Neutrophil (primary cell): ENCODE results near the gene RSRP1.
"Not testable (repeated sequence)": the region's sequence is repeated elsewhere in the genome, so short reads cannot be mapped to it uniquely, and the experiment has no call there.

Experiments
- H3K27ac ChIP-seq: fragments of 200-600 bp; sonication (generic); 2 replicates; pipeline ENCODE4 v1.5.1; 2016; ENCODE audit warnings: mild to moderate bottlenecking, moderate library complexity
- H3K27me3 ChIP-seq: fragments of 200-600 bp; sonication (generic); 2 replicates; pipeline ENCODE4 v1.6.0; 2016; ENCODE audit warnings: mild to moderate bottlenecking
- H3K36me3 ChIP-seq: fragments of 200-600 bp; sonication (generic); 2 replicates; pipeline ENCODE4 v1.5.1; 2017
- H3K4me1 ChIP-seq, 2 experiments: fragments of 200-600 bp in 1 of 2; sonication (generic) in 1 of 2; 1 replicate in 1 of 2; 2 replicates in 1 of 2; pipeline versions ENCODE4 v1.5.1 to v1.6.1; 2013 to 2016; ENCODE audit warnings: low read depth in 1 of 2, low read length in 1 of 2, mild to moderate bottlenecking in 1 of 2, moderate library complexity in 1 of 2; ENCODE audit not compliant: control insufficient read depth in 1 of 2, insufficient read depth in 1 of 2
- H3K4me3 ChIP-seq, 2 experiments: fragments of 200-600 bp in 1 of 2; sonication (generic) in 1 of 2; 1 replicate in 1 of 2; 2 replicates in 1 of 2; pipeline ENCODE4 v1.5.1; 2013 to 2016; ENCODE audit warnings: low read depth in 1 of 2, low read length in 1 of 2, mild to moderate bottlenecking in 1 of 2, moderate library complexity in 1 of 2
- H3K9me3 ChIP-seq: fragments of 200-600 bp; sonication (generic); 2 replicates; pipeline ENCODE4 v1.5.1; 2016
- TF ChIP-seq, protein P1 (sequence below): fragments of 200-600 bp; sonication (generic); IDR thresholded peaks from 2 replicates; pipeline ENCODE4 v1.5.1; 2016; ENCODE audit warnings: antibody characterized with exemption

Gene RSRP1

DNA sequence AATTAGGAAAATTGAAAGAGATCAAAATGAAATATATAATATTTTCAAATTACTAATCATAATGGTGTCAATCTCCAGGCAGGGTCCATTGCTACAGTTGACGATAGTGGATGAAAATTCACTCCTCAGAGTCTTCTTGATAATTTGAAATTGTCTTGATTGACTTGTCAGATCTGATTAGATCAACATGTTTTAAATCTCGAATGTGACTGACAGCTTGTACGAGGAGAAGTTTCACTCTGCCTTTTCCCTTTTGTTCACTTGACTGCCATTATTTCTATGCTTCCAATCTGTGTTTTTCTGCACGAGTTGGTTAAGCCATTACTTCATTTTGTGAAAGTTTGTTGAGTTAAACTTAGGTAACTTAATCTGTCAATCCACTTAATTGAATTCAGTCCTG lies 28.4 kb upstream of the RSRP1 start:
- H3K27ac ChIP-seq, H3K4me3 ChIP-seq, H3K36me3 ChIP-seq, H3K27me3 ChIP-seq, H3K4me1 ChIP-seq, H3K9me3 ChIP-seq: not testable (repeated sequence)

DNA sequence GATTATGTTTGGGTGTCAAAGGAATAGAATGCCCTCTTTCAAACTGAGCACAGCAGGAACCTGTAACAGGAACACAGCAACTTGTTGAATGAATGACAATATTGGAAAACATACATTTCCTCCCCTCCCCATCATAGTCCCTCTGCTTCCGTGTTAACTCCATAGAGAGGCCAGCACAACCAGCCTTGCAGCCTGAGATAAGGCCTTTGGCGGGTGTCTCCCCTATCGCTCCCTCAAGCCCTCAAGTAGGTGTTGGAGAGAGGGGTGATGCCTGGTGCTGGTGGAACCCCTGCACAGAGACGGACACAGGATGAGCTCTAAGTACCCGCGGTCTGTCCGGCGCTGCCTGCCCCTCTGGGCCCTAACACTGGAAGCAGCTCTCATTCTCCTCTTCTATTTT lies 25.0 kb upstream of the RSRP1 start, which contains the start of gene RHD:
TSS of gene RHD (plus strand) at position 272 of the 400 bp plus-strand sequence. CDS start at position 311, 39 bp downstream.
- not testable (repeated sequence) for H3K4me3 ChIP-seq, H3K27ac ChIP-seq, H3K4me1 ChIP-seq, H3K9me3 ChIP-seq, H3K27me3 ChIP-seq, H3K36me3 ChIP-seq

DNA sequence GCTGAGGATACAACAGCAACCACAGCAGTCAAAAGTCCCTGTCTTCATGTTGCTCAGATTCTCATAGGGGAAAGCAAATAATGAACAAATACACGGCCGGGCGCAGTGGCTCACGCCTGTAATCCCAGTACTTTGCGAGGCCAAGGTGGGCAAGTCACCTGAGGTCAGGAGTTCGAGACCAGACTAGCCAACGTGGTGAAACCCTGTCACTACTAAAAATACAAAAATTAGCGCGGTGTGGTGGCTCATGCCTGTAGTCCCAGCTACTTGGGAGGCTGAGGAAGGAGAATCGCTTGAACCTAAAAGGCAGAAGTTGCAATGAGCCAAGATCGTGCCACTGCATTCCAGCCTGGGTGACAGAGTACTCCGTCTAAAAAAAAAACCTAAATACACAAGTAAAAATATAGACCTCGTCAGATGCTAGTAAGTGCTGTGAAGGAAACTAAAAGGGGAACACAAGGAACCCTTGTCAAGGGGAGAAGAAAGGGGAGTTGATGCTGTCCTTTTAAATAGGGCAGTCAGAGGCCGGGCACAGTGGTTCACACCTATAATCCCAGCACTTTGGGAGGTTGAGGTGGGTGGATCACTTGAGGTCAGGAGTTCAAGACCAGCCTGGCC lies 21.0 kb upstream of the RSRP1 start:
- Histone ChIP-seq H3K4me1 (peaks cover 0 to 11% of the 10 kb centered on the region in 2 experiments), H3K27ac (peak overlapping the region; percentile 77), H3K4me3 (peak overlapping the region; percentile 56 to 68)
- not testable (repeated sequence) for H3K9me3 ChIP-seq, H3K36me3 ChIP-seq, H3K27me3 ChIP-seq

DNA sequence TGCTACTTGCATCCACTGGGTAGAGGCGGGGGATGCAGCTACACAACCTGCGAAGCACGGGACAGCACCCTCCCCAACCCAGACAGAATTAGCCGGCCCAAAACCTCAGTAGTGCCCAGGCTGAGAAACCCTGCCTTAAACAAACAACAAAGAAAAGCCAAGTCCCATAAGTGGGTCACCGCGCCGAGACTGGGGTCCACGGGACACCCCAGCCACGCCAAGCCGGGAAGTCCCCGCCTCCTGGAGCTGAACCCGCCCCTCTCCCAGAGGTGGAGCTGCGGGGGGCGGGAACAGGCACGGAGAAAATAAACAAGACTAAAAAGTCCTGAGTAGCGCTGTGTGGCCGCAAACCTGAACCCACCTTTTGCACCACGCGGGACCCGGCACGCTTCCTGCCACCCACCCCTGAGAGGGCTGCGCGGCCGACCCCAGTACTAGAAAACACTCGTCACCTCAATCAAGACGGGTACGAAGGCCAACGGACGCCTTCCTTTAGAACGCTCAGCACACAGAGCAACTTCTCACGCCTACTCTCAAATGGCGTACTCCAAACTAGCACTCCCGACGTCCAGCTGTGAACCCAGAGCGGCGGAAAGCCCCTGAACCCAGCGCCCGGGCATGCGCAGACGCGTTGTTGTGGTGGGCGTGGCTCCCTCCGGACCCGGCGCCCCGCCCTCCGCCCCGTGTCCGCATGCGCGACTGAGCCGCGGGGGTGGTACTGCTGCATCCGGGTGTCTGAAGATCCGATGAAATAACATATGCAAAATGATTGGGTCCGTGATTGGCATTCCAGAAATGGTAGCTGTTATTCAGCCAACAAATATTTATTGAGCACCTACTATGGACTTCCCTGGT lies 20.3 kb upstream of the RSRP1 start:
- Histone ChIP-seq H3K4me3 (peak overlapping the region; percentile 56 to 68), H3K27ac (peak overlapping the region; percentile 77)

DNA sequence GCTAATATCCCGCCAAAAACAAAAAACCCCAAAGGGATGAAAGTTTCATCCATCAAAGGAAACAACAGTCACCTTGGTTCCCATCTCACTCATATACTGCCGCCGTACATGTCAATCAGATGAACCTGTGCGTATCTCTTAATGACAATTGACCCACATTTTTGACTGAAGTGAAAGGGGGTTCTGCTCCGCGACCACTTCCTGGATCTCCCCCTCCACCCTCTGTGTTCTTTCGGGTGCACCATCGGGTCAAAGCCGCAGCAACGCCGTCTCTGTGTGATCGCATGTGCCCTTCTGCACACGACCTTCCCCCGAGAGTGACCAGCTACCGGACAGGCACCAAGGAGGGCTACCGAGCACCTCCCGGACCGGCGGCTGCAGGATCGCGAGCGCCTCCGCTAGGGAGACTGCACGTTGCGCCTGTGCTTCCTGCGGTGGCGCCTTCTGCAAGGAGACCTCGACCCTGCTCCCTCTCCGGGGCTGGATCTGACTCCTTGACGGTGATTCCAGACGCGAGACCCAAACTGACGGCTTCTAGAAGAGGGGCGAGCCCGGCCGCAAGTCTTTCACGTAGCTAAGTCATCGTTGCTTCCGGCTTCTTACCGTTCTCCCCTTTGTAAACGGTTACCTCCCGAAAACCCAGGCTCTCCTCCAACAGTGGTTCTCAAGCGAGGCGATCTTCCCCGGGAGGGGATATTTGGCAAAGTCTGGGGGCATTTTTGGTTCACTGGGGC lies 19.5 kb upstream of the RSRP1 start:
- Histone ChIP-seq H3K4me1 (peaks cover 0 to 11% of the 10 kb centered on the region in 2 experiments), H3K4me3 (peak overlapping the region; percentile 56 to 68)
- H3K36me3 ChIP-seq, H3K9me3 ChIP-seq, H3K27me3 ChIP-seq, H3K27ac ChIP-seq: not testable (repeated sequence)

More for the DNA sequence above, 20.3 kb upstream of the RSRP1 start:
- H3K4me1 ChIP-seq: peaks cover 0 to 11% of the 10 kb centered on the region in 2 experiments
- not testable (repeated sequence) for H3K27me3 ChIP-seq, H3K36me3 ChIP-seq, H3K9me3 ChIP-seq

DNA sequence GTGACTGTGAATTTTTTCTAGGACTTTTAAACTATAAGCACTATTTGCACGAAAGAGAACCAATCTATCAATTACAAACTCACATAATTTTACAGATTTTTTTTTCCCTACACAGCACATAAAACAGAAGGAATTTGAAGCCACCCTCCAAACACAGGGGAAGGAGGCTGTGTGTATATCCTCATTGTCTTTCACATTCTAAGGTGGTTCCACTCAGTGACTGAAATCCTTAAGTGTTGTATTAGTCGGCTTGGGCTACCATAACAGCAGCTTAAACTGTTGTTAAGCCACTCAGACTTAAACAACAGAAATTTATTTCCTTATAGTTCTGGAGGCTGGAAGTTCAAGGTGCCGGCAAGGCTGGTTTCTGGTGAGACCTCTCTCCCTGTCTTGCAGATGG lies 13.1 kb upstream of the RSRP1 start:
- H3K9me3 ChIP-seq, H3K27me3 ChIP-seq, H3K4me3 ChIP-seq: not testable (repeated sequence)
- Histone ChIP-seq H3K4me1 (peaks cover 0 to 12% of the 10 kb centered on the region in 2 experiments), H3K36me3 (peaks cover 12% of the 10 kb centered on the region), H3K27ac (peak overlapping the region; percentile 50)

DNA sequence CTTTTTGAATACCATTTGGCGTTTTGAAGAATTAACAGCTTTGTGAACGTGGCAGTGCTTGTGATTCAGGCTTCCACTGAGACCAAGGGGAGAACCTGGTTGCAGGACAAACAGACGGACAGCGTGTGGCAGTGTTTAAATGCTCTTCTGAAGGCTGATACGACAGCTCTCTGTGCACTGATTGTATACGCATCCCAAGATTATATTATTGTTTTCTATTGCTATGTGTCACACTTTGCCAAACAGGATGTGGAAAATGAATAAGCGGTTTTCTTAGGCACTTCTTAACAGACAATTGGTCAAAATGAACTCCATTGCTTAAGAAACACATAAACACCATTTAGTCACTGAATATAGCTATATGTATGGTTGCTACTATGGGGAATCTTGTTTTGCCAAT lies 12.6 kb upstream of the RSRP1 start:
- peaks cover 12% of the 10 kb centered on the region for H3K36me3 ChIP-seq
- not testable (repeated sequence) for H3K27me3 ChIP-seq, H3K9me3 ChIP-seq, H3K4me3 ChIP-seq
- H3K4me1 ChIP-seq: peaks cover 0 to 12% of the 10 kb centered on the region in 2 experiments
- peak overlapping the region; percentile 50 for H3K27ac ChIP-seq

DNA sequence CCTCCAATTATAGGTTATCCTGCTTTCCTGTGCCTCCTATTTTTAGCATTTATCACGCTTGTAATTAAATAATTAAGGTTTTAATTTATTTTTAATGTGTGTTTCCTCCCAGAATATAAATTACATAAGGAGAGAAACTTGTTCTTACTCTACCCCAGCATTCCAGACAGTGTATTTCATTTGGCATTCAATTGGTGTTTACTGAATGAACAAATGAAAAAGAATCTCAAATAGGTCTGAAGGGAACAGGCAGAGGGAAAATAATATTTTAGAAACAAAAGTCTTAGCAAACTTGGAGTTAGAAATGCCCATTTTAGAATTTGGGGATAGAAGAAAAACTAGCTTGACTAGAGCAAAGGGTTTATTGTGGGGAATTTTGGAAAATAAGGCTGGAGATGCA lies 9.9 kb upstream of the RSRP1 start:
- no peak overlapping the region for H3K27ac ChIP-seq
- peaks cover 0 to 12% of the 10 kb centered on the region in 2 experiments for H3K4me1 ChIP-seq
- H3K4me3 ChIP-seq: no peak overlapping the region
- H3K9me3 ChIP-seq: no peaks in the 10 kb centered on the region
- H3K27me3 ChIP-seq: no peaks in the 10 kb centered on the region
- TF ChIP-seq, protein P1, sequence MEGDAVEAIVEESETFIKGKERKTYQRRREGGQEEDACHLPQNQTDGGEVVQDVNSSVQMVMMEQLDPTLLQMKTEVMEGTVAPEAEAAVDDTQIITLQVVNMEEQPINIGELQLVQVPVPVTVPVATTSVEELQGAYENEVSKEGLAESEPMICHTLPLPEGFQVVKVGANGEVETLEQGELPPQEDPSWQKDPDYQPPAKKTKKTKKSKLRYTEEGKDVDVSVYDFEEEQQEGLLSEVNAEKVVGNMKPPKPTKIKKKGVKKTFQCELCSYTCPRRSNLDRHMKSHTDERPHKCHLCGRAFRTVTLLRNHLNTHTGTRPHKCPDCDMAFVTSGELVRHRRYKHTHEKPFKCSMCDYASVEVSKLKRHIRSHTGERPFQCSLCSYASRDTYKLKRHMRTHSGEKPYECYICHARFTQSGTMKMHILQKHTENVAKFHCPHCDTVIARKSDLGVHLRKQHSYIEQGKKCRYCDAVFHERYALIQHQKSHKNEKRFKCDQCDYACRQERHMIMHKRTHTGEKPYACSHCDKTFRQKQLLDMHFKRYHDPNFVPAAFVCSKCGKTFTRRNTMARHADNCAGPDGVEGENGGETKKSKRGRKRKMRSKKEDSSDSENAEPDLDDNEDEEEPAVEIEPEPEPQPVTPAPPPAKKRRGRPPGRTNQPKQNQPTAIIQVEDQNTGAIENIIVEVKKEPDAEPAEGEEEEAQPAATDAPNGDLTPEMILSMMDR: no peak
- H3K36me3 ChIP-seq: peaks cover 4% of the 10 kb centered on the region
